H1 (cell line): ENCODE results near the gene GALNT1. TPM values are rescaled to one million over a fixed set of nuclear protein-coding genes. Genes with fewer than 3 reads are reported as not detected.

ENCODE experiments used
- RAD21 ChIP-seq, 2 experiments: IDR thresholded peaks in 1 of 2; conservative IDR thresholded peaks in 1 of 2; 2 replicates each; pipeline ENCODE4 v1.6.1; 2011; ENCODE audit warnings: low read depth in 2 of 2, low read length in 2 of 2, improper control_type of control experiment in 1 of 2, inconsistent platforms in 1 of 2, mild to moderate bottlenecking in 1 of 2, moderate library complexity in 1 of 2
- RNF2 ChIP-seq: fragments of 200-900, 300-1000 bp; sonication (generic); IDR thresholded peaks from 2 replicates; pipeline ENCODE4 v1.7.1; 2016; ENCODE audit warnings: borderline replicate concordance, low read depth, mild to moderate bottlenecking, antibody characterized with exemption, low read length; ENCODE audit not compliant: poor library complexity, severe bottlenecking; ENCODE audit errors: missing control alignments
- SP1 ChIP-seq: IDR thresholded peaks from 2 replicates; pipeline ENCODE4 v1.6.1; 2011; ENCODE audit warnings: low read depth, low read length
- SRF ChIP-seq: IDR thresholded peaks from 2 replicates; pipeline ENCODE4 v1.6.1; 2011; ENCODE audit warnings: mild to moderate bottlenecking, low read depth, low read length, moderate library complexity
- SUZ12 ChIP-seq: fragments of 200-600 bp; sonication (generic); IDR thresholded peaks from 2 replicates; pipeline ENCODE4 v1.6.1; 2012; ENCODE audit warnings: mild to moderate bottlenecking, inconsistent platforms, low read length, moderate library complexity, mixed read lengths
- YY1 ChIP-seq: IDR thresholded peaks from 2 replicates; pipeline ENCODE4 v1.6.1; 2011; ENCODE audit warnings: low read depth, mild to moderate bottlenecking, low read length
- polyA plus RNA-seq, 7 experiments: library from polyadenylated mRNA; depleted of rRNA in 3 of 7; stranded (reverse) in 5 of 7; unstranded in 2 of 7; fragments of >200 nt in 5 of 7; fragments of 200-250 nt in 2 of 7; gene quantifications; 1 replicate in 5 of 7; 2 replicates in 1 of 7; 4 replicates in 1 of 7; pipeline versions ENCODE4 v1.2.1 to v1.2.3, GENCODE V29; 2011 to 2013; ENCODE audit warnings: missing spikeins in 2 of 7, mixed read lengths in 2 of 7
- total RNA-seq: library from RNA; stranded (reverse); fragmentation: NEBNext Ultra II Directional; extraction: Animal tissue kit (Norgen Biotek cat#: 25700); gene quantifications from 2 replicates; pipeline ENCODE4 v1.2.1, GENCODE V29; 2021
- TF ChIP-seq, protein P1 (sequence below): fragments of 300-600 bp; sonication (generic); IDR thresholded peaks from 2 replicates; pipeline ENCODE4 v1.7.1; 2012; ENCODE audit warnings: low read length, moderate library complexity, mild to moderate bottlenecking, inconsistent platforms; ENCODE audit not compliant: insufficient replicate concordance

The GALNT1 gene
- total and polyA plus RNA-seq, 2 of the 8 experiments (the other 6 are each of a cell fraction or from before 2014, with no cell fraction given), result 22.4 to 101 TPM

DNA sequence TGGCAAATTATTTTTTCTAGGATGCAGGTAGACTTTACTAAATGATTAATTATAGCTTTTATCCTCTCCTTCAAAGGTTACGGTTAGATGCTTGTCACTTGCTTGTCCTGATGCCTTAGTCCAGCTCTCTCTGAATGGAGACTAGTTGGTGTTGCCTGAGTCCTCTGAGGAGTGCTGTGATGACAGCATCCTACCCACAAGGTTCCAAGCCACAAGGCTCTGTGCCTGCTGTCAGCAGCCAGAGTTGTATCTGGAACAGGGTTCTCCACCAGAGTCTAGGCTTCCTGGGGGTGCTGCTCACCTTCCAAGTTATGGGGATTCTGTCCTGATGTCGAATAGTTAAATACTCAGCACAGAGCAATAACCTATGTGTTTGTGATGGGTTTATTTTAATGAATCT is 125.7 kb downstream of the GALNT1 start (continued):
- TF ChIP-seq, protein P1, sequence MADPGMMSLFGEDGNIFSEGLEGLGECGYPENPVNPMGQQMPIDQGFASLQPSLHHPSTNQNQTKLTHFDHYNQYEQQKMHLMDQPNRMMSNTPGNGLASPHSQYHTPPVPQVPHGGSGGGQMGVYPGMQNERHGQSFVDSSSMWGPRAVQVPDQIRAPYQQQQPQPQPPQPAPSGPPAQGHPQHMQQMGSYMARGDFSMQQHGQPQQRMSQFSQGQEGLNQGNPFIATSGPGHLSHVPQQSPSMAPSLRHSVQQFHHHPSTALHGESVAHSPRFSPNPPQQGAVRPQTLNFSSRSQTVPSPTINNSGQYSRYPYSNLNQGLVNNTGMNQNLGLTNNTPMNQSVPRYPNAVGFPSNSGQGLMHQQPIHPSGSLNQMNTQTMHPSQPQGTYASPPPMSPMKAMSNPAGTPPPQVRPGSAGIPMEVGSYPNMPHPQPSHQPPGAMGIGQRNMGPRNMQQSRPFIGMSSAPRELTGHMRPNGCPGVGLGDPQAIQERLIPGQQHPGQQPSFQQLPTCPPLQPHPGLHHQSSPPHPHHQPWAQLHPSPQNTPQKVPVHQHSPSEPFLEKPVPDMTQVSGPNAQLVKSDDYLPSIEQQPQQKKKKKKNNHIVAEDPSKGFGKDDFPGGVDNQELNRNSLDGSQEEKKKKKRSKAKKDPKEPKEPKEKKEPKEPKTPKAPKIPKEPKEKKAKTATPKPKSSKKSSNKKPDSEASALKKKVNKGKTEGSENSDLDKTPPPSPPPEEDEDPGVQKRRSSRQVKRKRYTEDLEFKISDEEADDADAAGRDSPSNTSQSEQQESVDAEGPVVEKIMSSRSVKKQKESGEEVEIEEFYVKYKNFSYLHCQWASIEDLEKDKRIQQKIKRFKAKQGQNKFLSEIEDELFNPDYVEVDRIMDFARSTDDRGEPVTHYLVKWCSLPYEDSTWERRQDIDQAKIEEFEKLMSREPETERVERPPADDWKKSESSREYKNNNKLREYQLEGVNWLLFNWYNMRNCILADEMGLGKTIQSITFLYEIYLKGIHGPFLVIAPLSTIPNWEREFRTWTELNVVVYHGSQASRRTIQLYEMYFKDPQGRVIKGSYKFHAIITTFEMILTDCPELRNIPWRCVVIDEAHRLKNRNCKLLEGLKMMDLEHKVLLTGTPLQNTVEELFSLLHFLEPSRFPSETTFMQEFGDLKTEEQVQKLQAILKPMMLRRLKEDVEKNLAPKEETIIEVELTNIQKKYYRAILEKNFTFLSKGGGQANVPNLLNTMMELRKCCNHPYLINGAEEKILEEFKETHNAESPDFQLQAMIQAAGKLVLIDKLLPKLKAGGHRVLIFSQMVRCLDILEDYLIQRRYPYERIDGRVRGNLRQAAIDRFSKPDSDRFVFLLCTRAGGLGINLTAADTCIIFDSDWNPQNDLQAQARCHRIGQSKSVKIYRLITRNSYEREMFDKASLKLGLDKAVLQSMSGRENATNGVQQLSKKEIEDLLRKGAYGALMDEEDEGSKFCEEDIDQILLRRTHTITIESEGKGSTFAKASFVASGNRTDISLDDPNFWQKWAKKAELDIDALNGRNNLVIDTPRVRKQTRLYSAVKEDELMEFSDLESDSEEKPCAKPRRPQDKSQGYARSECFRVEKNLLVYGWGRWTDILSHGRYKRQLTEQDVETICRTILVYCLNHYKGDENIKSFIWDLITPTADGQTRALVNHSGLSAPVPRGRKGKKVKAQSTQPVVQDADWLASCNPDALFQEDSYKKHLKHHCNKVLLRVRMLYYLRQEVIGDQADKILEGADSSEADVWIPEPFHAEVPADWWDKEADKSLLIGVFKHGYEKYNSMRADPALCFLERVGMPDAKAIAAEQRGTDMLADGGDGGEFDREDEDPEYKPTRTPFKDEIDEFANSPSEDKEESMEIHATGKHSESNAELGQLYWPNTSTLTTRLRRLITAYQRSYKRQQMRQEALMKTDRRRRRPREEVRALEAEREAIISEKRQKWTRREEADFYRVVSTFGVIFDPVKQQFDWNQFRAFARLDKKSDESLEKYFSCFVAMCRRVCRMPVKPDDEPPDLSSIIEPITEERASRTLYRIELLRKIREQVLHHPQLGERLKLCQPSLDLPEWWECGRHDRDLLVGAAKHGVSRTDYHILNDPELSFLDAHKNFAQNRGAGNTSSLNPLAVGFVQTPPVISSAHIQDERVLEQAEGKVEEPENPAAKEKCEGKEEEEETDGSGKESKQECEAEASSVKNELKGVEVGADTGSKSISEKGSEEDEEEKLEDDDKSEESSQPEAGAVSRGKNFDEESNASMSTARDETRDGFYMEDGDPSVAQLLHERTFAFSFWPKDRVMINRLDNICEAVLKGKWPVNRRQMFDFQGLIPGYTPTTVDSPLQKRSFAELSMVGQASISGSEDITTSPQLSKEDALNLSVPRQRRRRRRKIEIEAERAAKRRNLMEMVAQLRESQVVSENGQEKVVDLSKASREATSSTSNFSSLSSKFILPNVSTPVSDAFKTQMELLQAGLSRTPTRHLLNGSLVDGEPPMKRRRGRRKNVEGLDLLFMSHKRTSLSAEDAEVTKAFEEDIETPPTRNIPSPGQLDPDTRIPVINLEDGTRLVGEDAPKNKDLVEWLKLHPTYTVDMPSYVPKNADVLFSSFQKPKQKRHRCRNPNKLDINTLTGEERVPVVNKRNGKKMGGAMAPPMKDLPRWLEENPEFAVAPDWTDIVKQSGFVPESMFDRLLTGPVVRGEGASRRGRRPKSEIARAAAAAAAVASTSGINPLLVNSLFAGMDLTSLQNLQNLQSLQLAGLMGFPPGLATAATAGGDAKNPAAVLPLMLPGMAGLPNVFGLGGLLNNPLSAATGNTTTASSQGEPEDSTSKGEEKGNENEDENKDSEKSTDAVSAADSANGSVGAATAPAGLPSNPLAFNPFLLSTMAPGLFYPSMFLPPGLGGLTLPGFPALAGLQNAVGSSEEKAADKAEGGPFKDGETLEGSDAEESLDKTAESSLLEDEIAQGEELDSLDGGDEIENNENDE, result no peak
- TF ChIP-seq SP1 (no peak), YY1 (no peak), SRF (no peak), RNF2 (no peak), RAD21 (IDR thresholded peaks at IDR 0.05 in 1 of 2, conservative IDR thresholded peaks at IDR 0.05 in 1 of 2; ENCODE audit: low read depth in 2 of 2, low read length in 2 of 2) (no peak), SUZ12 (no peak)
